ENCODE measurements around the gene TSPEAR. TPM values are rescaled to one million over a fixed set of nuclear protein-coding genes. Genes with fewer than 3 reads are reported as not detected.
A peak's percentile ranks its signal among the peaks of the same experiment; 100 is the strongest.
"Not testable (repeated sequence)": the region's sequence is repeated elsewhere in the genome, so short reads cannot be mapped to it uniquely, and the experiment has no call there.

The TSPEAR gene
- total RNA-seq, 6 experiments from 2014 or later, result not detected

DNA sequence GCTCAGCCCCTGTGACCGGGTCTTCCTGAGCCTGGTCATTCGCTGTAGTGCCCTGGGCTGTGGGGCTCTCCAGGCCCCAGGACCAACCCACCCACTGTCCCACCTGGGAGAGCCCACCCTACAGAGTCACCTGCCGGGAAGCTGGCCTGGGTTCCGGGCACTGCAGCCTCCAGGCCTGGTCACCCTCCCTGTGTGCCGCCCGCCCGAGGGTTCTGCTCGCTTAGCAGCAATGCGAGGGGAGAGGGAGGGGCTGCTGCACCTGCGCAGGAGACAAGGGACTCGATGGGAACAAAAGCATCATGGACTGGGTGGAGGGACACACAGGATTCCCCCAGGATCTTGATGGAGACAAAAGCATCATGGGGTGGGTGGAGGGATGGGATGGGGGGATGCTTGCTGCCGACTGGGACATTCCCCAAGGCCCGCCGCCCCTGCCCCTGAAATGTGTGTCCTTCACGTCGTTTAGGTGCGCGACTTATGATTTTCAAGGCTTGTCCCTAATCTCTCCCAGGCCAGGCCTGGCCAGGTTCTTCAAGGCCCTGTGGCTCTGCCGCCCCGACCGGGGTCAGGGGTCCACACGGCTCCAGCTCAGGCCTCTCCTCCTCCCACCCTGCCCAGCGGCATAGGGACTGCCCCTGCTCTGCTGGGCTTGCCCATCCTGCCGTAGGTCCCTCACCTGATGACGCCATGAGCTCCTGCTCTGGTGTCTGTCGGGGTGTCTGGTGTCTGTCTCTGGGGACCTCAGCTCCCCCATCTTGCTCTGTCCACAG is 97.8 kb downstream of the TSPEAR start:
- ATAC-seq (peak in 1 of 4 donors; percentile 24), DNase-seq (peak in 1 of 3 donors; percentile 49)
- TF ChIP-seq POLR2A (IDR thresholded peaks at IDR 0.05), result no peak
- TF ChIP-seq, protein P1, sequence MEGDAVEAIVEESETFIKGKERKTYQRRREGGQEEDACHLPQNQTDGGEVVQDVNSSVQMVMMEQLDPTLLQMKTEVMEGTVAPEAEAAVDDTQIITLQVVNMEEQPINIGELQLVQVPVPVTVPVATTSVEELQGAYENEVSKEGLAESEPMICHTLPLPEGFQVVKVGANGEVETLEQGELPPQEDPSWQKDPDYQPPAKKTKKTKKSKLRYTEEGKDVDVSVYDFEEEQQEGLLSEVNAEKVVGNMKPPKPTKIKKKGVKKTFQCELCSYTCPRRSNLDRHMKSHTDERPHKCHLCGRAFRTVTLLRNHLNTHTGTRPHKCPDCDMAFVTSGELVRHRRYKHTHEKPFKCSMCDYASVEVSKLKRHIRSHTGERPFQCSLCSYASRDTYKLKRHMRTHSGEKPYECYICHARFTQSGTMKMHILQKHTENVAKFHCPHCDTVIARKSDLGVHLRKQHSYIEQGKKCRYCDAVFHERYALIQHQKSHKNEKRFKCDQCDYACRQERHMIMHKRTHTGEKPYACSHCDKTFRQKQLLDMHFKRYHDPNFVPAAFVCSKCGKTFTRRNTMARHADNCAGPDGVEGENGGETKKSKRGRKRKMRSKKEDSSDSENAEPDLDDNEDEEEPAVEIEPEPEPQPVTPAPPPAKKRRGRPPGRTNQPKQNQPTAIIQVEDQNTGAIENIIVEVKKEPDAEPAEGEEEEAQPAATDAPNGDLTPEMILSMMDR (IDR thresholded peaks at IDR 0.05), result no peak
- no peak overlapping the region for H3K4me3 ChIP-seq
- 78% methylated on average over 8 of the region's 26 CpGs for WGBS (ENCODE audit: insufficient coverage, low coverage, low lambda C conversion rate, missing lambda C conversion rate)
- H3K27me3 ChIP-seq, result no peaks in the 10 kb centered on the region
- H3K36me3 ChIP-seq, result no peaks in the 10 kb centered on the region
- H3K4me1 ChIP-seq, result no peaks in the 10 kb centered on the region
- H3K9me3 ChIP-seq, result no peaks in the 10 kb centered on the region
- no peak overlapping the region for H3K27ac ChIP-seq
- intact Hi-C loops (cut with DNase I), result no loop called here

DNA sequence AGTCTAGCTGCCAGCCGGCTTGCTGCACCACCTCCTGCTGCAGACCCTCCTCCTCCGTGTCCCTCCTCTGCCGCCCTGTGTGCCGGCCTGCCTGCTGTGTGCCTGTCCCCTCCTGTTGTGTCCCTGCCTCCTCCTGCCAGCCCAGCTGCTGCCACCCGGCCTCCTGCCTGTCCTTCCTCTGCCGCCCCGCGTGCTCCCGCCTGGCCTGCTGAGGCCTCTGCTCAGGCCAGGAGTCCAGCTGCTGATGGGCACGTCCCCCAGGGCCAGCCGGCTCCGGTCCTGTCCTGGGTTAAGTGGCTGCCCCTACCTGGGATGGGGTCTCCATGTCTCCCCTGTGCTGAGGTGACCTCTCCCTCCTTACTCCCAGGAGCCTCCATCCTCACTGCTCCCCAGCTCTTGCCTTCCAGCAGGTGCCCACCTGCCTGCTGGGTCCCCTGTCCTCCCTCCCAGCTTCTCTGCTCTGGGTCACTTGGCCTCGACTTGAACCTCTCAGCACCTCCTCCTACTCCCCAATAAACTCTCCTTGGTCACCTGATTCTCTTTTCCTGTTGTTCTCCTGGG is 98.6 kb downstream of the TSPEAR start:
- TF ChIP-seq, protein P1 (IDR thresholded peaks at IDR 0.05), result no peak
- TF ChIP-seq POLR2A (IDR thresholded peaks at IDR 0.05), result no peak
- Histone ChIP-seq H3K9me3 (no peaks in the 10 kb centered on the region), H3K4me3 (no peak overlapping the region), H3K27me3 (no peaks in the 10 kb centered on the region), H3K36me3 (no peaks in the 10 kb centered on the region), H3K27ac (no peak overlapping the region), H3K4me1 (no peaks in the 10 kb centered on the region)
- WGBS (ENCODE audit: insufficient coverage, low coverage, low lambda C conversion rate, missing lambda C conversion rate), result 81% methylated on average over 10 of the region's 13 CpGs
- ATAC-seq (no peak), DNase-seq (no peak)
- intact Hi-C loops (cut with DNase I), result no loop called here

- DNase-seq (no peak), ATAC-seq (no peak)
- Histone ChIP-seq H3K9me3 (no peaks in the 10 kb centered on the region), H3K27ac (no peak within 1 kb of the TSS), H3K4me1 (no peaks in the 10 kb centered on the region), H3K4me3 (no peak within 1 kb of the TSS), H3K27me3 (no peaks in the 10 kb centered on the region), H3K36me3 (no peaks in the 10 kb centered on the region)
- intact Hi-C loops (cut with DNase I), result no loop called here
- no CpG with 5 or more reads among the region's 8 CpGs for WGBS (ENCODE audit: insufficient coverage, low coverage, low lambda C conversion rate, missing lambda C conversion rate)
- TF ChIP-seq, protein P1 (IDR thresholded peaks at IDR 0.05), result no peak
- TF ChIP-seq POLR2A (IDR thresholded peaks at IDR 0.05), result no peak
Observed at GRCh38 chr21:44612029-44612486, 99.3 kb downstream of the TSPEAR start, which contains the start of gene KRTAP10-8. Gene KRTAP10-8, plus strand, starts transcription at chr21:44612079. Its CDS starts 22 bp downstream, at chr21:44612101.

DNA sequence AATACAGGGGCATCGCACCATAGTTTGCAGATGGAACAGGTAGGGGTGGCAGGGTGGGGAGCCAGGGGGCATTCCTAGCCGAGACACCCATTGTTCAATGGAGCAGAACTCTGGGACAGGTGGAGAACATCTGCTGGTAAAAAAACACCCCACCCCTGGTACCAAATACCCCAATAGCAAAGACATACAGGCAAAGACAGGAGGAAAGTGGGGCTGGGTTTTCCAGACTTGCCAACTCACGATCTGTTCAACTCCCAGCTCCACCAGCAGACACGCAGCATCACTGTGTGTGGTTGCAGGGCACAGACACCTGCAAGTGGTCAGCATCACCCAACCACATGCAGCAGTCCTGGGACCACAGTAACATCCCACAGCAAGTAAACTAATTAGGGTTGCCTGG is 99.8 kb downstream of the TSPEAR start:
- TF ChIP-seq POLR2A (IDR thresholded peaks at IDR 0.05), result no peak
- TF ChIP-seq, protein P1 (IDR thresholded peaks at IDR 0.05), result no peak
- no CpG with 5 or more reads among the region's 4 CpGs for WGBS (ENCODE audit: insufficient coverage, low coverage, low lambda C conversion rate, missing lambda C conversion rate)
- no peak overlapping the region for H3K4me3 ChIP-seq
- no peak for DNase-seq
- H3K36me3 ChIP-seq, result no peaks in the 10 kb centered on the region
- no peaks in the 10 kb centered on the region for H3K27me3 ChIP-seq
- no peaks in the 10 kb centered on the region for H3K4me1 ChIP-seq
- intact Hi-C loops (cut with DNase I), result no loop called here
- H3K9me3 ChIP-seq, result no peaks in the 10 kb centered on the region
- no peak for ATAC-seq
- no peak overlapping the region for H3K27ac ChIP-seq

- intact Hi-C loops (cut with DNase I), result not testable (repeated sequence)
Observed at GRCh38 chr21:44610157-44610843, 101.1 kb downstream of the TSPEAR start.

More at GRCh38 chr21:44610157-44610843, 101.1 kb downstream of the TSPEAR start:
- not testable (repeated sequence) for H3K4me3 ChIP-seq, H3K36me3 ChIP-seq, H3K27ac ChIP-seq, DNase-seq, H3K27me3 ChIP-seq, ATAC-seq, H3K9me3 ChIP-seq, H3K4me1 ChIP-seq
- WGBS (ENCODE audit: insufficient coverage, low coverage, low lambda C conversion rate, missing lambda C conversion rate), result 96% methylated on average over 4 of the region's 7 CpGs

Measured in right lobe of liver (tissue), 6 donors.